HFF-Myc (cell line): ENCODE data around the gene DMD.

Source experiments
- DNase-seq: peaks from one replicate; pipeline ENCODE4 v3.0.0-alpha.2; 2011; ENCODE audit warnings: low read depth; ENCODE audit errors: extremely low read depth
- H3K4me3 ChIP-seq: replicated peaks from 2 replicates; pipeline ENCODE4 v1.5.1; 2011; ENCODE audit warnings: low read depth, mild to moderate bottlenecking, control low read depth, low read length
- CTCF ChIP-seq: IDR thresholded peaks from 2 replicates; pipeline ENCODE4 v1.5.1; 2012; ENCODE audit warnings: mild to moderate bottlenecking, low read depth, low read length, control low read depth; ENCODE audit errors: missing control alignments

DMD gene

GRCh38 chrX:31178769-31179125 is 2032.6 kb downstream of the DMD start:
- DNase-seq = no peak
- TF ChIP-seq CTCF = no peak
- no peak overlapping the region for H3K4me3 ChIP-seq

- no peak for DNase-seq
- no peak overlapping the region for H3K4me3 ChIP-seq
- TF ChIP-seq CTCF = no peak
Measured at GRCh38 chrX:31178064-31178768, 2033.1 kb downstream of the DMD start.

GRCh38 chrX:31170792-31171191 is 2040.6 kb downstream of the DMD start:
- no peak overlapping the region for H3K4me3 ChIP-seq
- TF ChIP-seq CTCF = no peak
- DNase-seq = no peak

GRCh38 chrX:31168551-31168950 is 2042.8 kb downstream of the DMD start:
- no peak for DNase-seq
- no peak overlapping the region for H3K4me3 ChIP-seq
- no peak for TF ChIP-seq CTCF

- DNase-seq = no peak
- H3K4me3 ChIP-seq = no peak overlapping the region
- TF ChIP-seq CTCF = no peak
Measured at GRCh38 chrX:31166832-31167231, 2044.5 kb downstream of the DMD start.

GRCh38 chrX:31166416-31166815 is 2044.9 kb downstream of the DMD start:
- TF ChIP-seq CTCF = no peak
- DNase-seq = no peak
- no peak overlapping the region for H3K4me3 ChIP-seq
